Ascending aorta (tissue), 2 donors: ENCODE measurements around the gene CCR5. TPM values are rescaled to one million over a fixed set of nuclear protein-coding genes. Genes with fewer than 3 reads are reported as not detected.

Experiments
- DNase-seq, 2 donors: peaks; one replicate each; pipeline ENCODE4 v3.0.0-alpha.2; 2019; ENCODE audit warnings: low spot score in 2 of 2
- H3K27ac ChIP-seq, 2 donors: fragments of 200-600 bp; sonication (generic); one replicate each; pipeline ENCODE4 v1.5.1; 2016 to 2017; ENCODE audit warnings: mild to moderate bottlenecking in 1 of 2
- H3K27me3 ChIP-seq: fragments of 200-600 bp; sonication (generic); one replicate; pipeline ENCODE4 v1.5.1; 2017
- H3K36me3 ChIP-seq, 2 donors: fragments of 200-600 bp; sonication (generic); one replicate each; pipeline ENCODE4 v1.5.1; 2016
- H3K4me1 ChIP-seq, 2 donors: fragments of 200-600 bp; sonication (generic); one replicate each; pipeline ENCODE4 v1.5.1; 2016 to 2017; ENCODE audit warnings: mild to moderate bottlenecking in 1 of 2
- H3K4me3 ChIP-seq, 2 donors: fragments of 200-600 bp; sonication (generic); one replicate each; pipeline ENCODE4 v1.5.1; 2016 to 2017; ENCODE audit warnings: mild to moderate bottlenecking in 1 of 2
- H3K9me3 ChIP-seq, 2 donors: fragments of 200-600 bp; sonication (generic); one replicate each; pipeline ENCODE4 v1.5.1; 2016
- CTCF ChIP-seq, 3 experiments: fragments of 200-600 bp in 2 of 3; fragments of 450-650 bp in 1 of 3; sonication (generic) in 2 of 3; IDR thresholded peaks; one replicate each; pipeline ENCODE4 v1.5.1; 2016 to 2019; ENCODE audit warnings: antibody characterized with exemption in 3 of 3, mild to moderate bottlenecking in 1 of 3, moderate library complexity in 1 of 3
- intact Hi-C: fragments of 100-400 bp; cut with DNase I; formaldehyde crosslinking; loops from one replicate; pipeline ENCODE4 v1.15.1; 2023
- total RNA-seq: library from RNA; depleted of rRNA; stranded (reverse); fragments of >200 nt; gene quantifications from one replicate; pipeline ENCODE4 v1.1.0, GENCODE V29; 2016

CCR5 gene
- total RNA-seq, 1 donor from 2014 or later = not detected

DNA sequence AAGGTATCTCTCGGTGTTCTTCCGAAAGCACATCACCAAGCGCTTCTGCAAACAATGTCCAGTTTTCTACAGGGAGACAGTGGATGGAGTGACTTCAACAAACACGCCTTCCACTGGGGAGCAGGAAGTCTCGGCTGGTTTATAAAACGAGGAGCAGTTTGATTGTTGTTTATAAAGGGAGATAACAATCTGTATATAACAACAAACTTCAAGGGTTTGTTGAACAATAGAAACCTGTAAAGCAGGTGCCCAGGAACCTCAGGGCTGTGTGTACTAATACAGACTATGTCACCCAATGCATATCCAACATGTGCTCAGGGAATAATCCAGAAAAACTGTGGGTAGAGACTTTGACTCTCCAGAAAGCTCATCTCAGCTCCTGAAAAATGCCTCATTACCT is 12.3 kb upstream of the CCR5 start:
- Histone ChIP-seq H3K36me3 (no peaks in the 10 kb centered on the region), H3K4me1 (no peaks in the 10 kb centered on the region), H3K27me3 (no peaks in the 10 kb centered on the region), H3K27ac (no peak overlapping the region), H3K9me3 (no peaks in the 10 kb centered on the region), H3K4me3 (no peak overlapping the region)
- TF ChIP-seq CTCF (IDR thresholded peaks at IDR 0.05) = no peak
- no peak for DNase-seq
- intact Hi-C loops = no loop called here

GRCh38 chr3:46359733-46360493 is 10.8 kb upstream of the CCR5 start:
- Histone ChIP-seq H3K4me1 (no peaks in the 10 kb centered on the region), H3K27ac (no peak overlapping the region), H3K36me3 (no peaks in the 10 kb centered on the region), H3K4me3 (no peak overlapping the region), H3K27me3 (no peaks in the 10 kb centered on the region), H3K9me3 (no peaks in the 10 kb centered on the region)
- intact Hi-C loops = no loop called here
- DNase-seq = no peak
- no peak for TF ChIP-seq CTCF (IDR thresholded peaks at IDR 0.05)

- TF ChIP-seq CTCF (IDR thresholded peaks at IDR 0.05) = no peak
- no peak for DNase-seq
- intact Hi-C loops = no loop called here
- Histone ChIP-seq H3K36me3 (no peaks in the 10 kb centered on the region), H3K4me3 (no peak overlapping the region), H3K4me1 (no peaks in the 10 kb centered on the region), H3K27ac (no peak overlapping the region), H3K9me3 (no peaks in the 10 kb centered on the region), H3K27me3 (no peaks in the 10 kb centered on the region)
Observed at GRCh38 chr3:46360907-46361306, 9.8 kb upstream of the CCR5 start.

GRCh38 chr3:46361408-46362283 is 9.1 kb upstream of the CCR5 start:
- no peak for TF ChIP-seq CTCF (IDR thresholded peaks at IDR 0.05)
- intact Hi-C loops = no loop called here
- Histone ChIP-seq H3K9me3 (no peaks in the 10 kb centered on the region), H3K27me3 (no peaks in the 10 kb centered on the region), H3K4me1 (no peaks in the 10 kb centered on the region), H3K4me3 (no peak overlapping the region), H3K27ac (no peak overlapping the region), H3K36me3 (no peaks in the 10 kb centered on the region)
- no peak for DNase-seq

GRCh38 chr3:46365041-46365440 is 5.7 kb upstream of the CCR5 start:
- Histone ChIP-seq H3K27me3 (no peaks in the 10 kb centered on the region), H3K9me3 (no peaks in the 10 kb centered on the region), H3K27ac (no peak overlapping the region), H3K4me3 (no peak overlapping the region), H3K4me1 (no peaks in the 10 kb centered on the region), H3K36me3 (no peaks in the 10 kb centered on the region)
- no peak for DNase-seq
- intact Hi-C loops = no loop called here
- TF ChIP-seq CTCF (IDR thresholded peaks at IDR 0.05) = no peak
